Fibroblast of mammary gland (primary cell): ENCODE data around the gene ODR4.
"Not testable (repeated sequence)": the region's sequence is repeated elsewhere in the genome, so short reads cannot be mapped to it uniquely, and the experiment has no call there.

ENCODE experiments used
- DNase-seq: peaks from one replicate; pipeline ENCODE4 v3.0.0-alpha.2; 2010; ENCODE audit warnings: low read depth
- H3K4me3 ChIP-seq: 2 replicates; pipeline ENCODE4 v1.5.1; 2011; ENCODE audit warnings: low read depth, mild to moderate bottlenecking, low read length, moderate library complexity; ENCODE audit not compliant: control insufficient read depth
- TF ChIP-seq, protein P1 (sequence below): conservative IDR thresholded peaks from 2 replicates; pipeline ENCODE4 v1.5.1; 2011; ENCODE audit warnings: low read depth, low read length, inconsistent platforms; ENCODE audit not compliant: control insufficient read depth, insufficient read depth

The ODR4 gene

DNA sequence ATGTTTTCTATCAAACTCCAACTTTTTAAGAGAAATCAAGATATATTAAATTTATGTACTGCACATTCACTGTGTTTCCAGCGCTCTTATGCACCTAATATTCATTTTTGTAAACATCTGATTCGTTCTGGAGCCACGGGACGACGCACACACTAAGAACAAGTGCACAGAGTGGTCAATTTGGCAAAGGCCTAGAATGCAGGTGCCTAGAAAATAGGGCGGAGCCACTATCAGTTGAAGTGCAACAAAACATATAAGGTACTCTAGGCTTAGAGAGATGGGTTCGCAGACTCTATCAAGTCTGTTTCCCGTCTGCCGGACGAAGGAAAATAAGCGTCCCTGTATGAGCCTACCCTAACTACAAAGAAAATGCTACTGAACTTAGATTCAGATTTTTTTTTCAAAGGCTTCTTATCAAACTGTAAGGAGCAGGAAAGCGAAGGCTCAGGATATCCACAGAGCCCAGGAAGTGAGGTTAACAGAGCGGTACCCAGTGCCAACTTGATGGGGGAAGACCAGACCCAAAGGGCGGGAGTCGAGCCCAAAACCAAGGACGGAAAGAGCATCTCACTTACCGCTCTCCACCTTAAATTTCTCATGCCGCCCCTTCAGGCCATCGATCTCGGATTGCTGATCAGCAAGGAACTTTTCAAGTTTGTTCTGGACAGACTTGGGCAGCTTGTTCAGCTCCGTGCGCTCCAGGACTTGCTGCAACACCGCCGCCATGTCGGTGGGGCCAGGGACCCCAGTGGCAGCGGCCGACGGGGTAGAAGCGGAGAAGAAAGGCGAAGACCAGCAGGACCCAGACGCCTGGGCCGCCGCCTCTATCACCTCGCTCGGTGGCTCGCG, 1.1 kb upstream of the ODR4 start:
- peak; percentile 38 for DNase-seq
- peak overlapping the region; percentile 94 for H3K4me3 ChIP-seq
- TF ChIP-seq, protein P1, sequence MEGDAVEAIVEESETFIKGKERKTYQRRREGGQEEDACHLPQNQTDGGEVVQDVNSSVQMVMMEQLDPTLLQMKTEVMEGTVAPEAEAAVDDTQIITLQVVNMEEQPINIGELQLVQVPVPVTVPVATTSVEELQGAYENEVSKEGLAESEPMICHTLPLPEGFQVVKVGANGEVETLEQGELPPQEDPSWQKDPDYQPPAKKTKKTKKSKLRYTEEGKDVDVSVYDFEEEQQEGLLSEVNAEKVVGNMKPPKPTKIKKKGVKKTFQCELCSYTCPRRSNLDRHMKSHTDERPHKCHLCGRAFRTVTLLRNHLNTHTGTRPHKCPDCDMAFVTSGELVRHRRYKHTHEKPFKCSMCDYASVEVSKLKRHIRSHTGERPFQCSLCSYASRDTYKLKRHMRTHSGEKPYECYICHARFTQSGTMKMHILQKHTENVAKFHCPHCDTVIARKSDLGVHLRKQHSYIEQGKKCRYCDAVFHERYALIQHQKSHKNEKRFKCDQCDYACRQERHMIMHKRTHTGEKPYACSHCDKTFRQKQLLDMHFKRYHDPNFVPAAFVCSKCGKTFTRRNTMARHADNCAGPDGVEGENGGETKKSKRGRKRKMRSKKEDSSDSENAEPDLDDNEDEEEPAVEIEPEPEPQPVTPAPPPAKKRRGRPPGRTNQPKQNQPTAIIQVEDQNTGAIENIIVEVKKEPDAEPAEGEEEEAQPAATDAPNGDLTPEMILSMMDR, result no peak

DNA sequence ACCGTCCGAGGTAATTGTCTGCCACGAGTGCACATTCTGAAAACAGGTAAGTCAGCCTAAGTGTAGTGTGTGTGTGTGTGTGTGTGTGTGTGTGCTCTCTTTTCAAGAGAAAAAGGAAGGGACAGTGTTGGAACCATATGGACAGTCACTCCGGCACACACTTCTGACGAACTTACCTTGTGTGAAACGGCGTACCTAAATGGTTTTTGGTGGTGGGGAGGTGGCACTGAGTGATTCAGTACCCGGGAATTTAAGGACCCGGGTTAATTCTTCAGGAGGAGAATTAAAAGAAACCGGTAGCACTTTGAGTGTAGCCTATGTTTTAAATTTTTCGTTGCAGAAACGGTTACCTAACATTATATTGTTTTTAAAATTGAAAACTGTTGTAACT, 286 bp downstream of the ODR4 start:
- TF ChIP-seq, protein P1, result no peak
- H3K4me3 ChIP-seq, result peak overlapping the region; percentile 94
- DNase-seq, result no peak

DNA sequence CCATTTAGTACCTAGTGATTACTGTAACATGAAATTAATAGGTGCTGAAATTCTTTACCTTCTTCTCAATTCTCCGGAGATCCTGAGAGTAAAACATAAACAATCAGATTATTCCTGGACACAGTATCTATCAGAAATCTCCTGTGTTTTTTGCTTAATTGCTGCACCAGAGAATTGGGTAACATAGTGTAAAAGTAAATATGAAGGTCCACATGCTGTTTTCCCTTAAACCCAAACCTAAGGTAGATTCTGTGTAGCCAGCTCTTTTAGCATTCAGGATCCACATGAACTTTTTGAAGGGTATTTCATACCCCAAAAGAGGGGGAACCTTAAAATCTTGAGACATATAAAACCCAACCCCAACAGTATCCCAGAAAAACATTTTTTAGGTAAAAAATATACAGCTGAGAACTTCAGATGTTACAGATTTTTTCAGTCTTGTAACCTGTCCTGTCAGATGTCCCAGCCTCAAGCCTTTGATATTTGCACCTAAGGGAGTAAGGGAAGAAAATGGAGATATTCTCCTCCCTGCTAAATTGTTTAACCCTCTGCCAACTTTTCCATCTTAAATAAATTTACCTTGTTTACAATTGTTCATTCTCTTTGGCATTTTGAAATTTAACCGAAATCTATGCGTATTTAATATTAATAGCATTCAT, 11.2 kb downstream of the ODR4 start:
- no peak for DNase-seq
- H3K4me3 ChIP-seq, result no peak overlapping the region
- TF ChIP-seq, protein P1, result no peak

DNA sequence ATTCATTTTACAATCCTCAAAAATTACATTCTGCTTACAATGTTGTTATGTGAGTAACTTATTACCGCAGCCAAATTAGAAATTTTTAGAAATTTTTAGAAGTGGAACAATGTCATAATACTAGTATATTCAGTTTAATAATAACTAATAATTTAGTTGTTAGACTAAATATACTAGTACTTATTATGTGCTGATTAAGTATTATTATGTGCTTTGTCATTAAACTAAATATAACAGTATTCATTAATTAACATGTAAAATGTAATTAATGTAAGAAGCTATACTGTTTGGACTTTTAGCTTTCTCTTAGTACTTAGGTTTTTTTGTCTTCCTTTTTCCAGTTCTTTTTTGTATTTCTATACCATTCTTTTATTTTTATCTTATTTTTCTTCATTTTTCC, 15.3 kb downstream of the ODR4 start:
- no peak overlapping the region for H3K4me3 ChIP-seq
- no peak for DNase-seq
- TF ChIP-seq, protein P1, result no peak

DNA sequence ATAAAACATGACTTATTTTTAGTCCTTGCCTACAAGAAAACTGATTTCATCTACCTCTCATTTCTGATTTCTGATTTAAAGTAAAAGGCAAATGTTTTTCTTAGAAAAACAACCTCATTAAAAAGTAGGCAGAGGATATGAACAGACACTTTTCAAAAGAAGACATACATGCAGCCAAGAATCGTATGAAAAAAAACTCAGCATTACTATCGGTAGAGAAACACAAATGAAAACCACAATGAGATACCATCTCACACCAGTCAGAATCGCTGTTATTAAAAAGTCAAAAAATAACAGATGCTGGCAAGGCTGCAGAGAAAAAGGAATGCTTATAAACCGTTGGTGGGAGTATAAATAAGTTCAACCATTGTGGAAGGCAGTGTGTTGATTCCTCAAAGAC, 16.2 kb downstream of the ODR4 start:
- no peak overlapping the region for H3K4me3 ChIP-seq
- TF ChIP-seq, protein P1, result no peak
- DNase-seq, result no peak

DNA sequence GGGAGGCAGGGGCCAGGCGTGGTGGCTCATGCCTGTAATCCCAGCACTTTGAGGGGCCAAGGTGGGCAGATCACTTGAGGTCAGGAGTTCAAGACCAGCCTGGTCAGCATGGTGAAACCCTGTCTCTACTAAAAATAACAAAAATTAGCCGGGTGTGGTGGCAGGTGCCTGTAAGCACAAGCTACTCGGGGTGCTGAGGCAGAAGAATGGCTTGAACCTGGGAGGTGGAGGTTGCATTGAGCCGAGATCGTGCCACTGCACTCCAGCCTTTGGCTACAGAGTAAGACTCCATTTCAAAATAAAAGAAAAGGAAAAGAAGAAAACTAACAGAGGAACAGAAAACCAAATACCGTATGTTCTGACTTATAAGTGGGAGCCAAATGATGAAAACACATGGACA, 17.1 kb downstream of the ODR4 start:
- DNase-seq, H3K4me3 ChIP-seq: not testable (repeated sequence)

DNA sequence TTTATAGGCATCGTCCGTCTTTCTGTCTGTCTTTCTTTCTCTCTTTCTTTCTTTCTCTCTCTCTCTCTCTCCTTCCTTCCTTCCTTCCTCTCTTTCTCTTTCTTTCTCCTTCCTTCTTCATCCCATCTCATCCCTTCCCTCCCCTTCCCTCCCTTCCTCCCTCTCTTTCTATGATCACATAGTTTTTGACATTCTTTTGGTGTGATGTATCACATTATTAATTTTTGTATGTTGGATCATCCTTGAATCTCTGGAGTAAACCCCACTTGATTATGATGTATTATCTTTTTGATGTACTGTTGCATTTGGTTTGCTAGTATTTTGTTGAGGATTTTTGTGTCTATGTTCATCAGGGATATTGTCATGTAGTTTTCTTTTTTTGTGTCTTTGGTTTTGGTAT, 25.8 kb downstream of the ODR4 start:
- H3K4me3 ChIP-seq, DNase-seq: not testable (repeated sequence)

DNA sequence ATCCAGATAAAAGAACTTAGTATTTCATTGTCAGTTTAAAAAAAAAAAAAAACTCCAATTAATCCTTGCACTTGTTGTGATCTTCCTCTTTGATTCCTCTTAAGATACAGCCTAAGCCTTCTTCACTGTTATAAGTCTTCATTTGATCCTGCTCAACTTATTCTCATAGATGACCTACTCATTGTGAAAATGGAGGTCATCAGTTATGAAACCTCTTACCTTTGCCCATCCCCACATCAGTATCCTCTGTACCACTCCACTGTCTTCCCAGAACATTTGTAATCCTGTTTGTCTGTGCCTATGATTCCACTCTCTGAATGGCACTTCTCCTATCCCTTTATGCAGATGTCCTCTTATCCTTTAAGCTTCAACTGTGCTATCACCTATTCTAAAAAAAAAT, 28.0 kb downstream of the ODR4 start:
- TF ChIP-seq, protein P1, result no peak
- no peak for DNase-seq
- H3K4me3 ChIP-seq, result no peak overlapping the region
